K562 (cell line): Measurements from ENCODE around the gene TAF12. TPM values are rescaled to one million over a fixed set of nuclear protein-coding genes. Genes with fewer than 3 reads are reported as not detected.

Source experiments
- CCAR2 ChIP-seq: fragments of 200-400 bp; formaldehyde crosslinking; IDR thresholded peaks from 2 replicates; pipeline ENCODE4 v1.6.1; 2017; ENCODE audit warnings: mild to moderate bottlenecking, low read depth, low read length
- CGGBP1 ChIP-seq: fragments of 250-450 bp; sonication (Bioruptor Pico); IDR thresholded peaks from 2 replicates; pipeline ENCODE4 v1.9.0; 2021; ENCODE audit warnings: mild to moderate bottlenecking
- DACH1 ChIP-seq: fragments of 450-650 bp; IDR thresholded peaks from 2 replicates; pipeline ENCODE4 v1.6.1; 2018; ENCODE audit not compliant: partially characterized antibody
- ELF2 ChIP-seq: fragments of 250-450 bp; sonication (Bioruptor Pico); IDR thresholded peaks from 2 replicates; pipeline ENCODE4 v1.5.0; 2021; ENCODE audit warnings: mild to moderate bottlenecking
- FOXP4 ChIP-seq: sonication (generic); formaldehyde crosslinking; IDR thresholded peaks from 2 replicates; pipeline ENCODE4 v1.8.0; 2022; ENCODE audit warnings: mild to moderate bottlenecking, missing genetic modification reagents, borderline replicate concordance
- HDAC2 ChIP-seq: fragments of 450-650 bp; IDR thresholded peaks from 2 replicates; pipeline ENCODE4 v1.6.1; 2016; ENCODE audit warnings: mild to moderate bottlenecking
- HDAC6 ChIP-seq: IDR thresholded peaks from 2 replicates; pipeline ENCODE4 v1.6.1; 2012; ENCODE audit warnings: low read depth, mild to moderate bottlenecking, control low read depth, inconsistent platforms, low read length, moderate library complexity
- MCM5 ChIP-seq: fragments of 450-650 bp; IDR thresholded peaks from 2 replicates; pipeline ENCODE4 v1.6.1; 2016; ENCODE audit warnings: low read depth
- MNT ChIP-seq, 2 experiments: fragments of 450-650 bp; conservative IDR thresholded peaks; 2 replicates each; pipeline ENCODE4 v1.6.1; 2017; ENCODE audit warnings: mild to moderate bottlenecking in 2 of 2, moderate library complexity in 2 of 2
- MTA1 ChIP-seq: fragments of 450-650 bp; IDR thresholded peaks from 2 replicates; pipeline ENCODE4 v1.6.1; 2017; ENCODE audit warnings: borderline replicate concordance
- MTF1 ChIP-seq: fragments of 250-450 bp; sonication (Bioruptor Pico); IDR thresholded peaks from 2 replicates; pipeline ENCODE4 v1.9.0; 2021; ENCODE audit warnings: moderate library complexity, mild to moderate bottlenecking, inconsistent platforms, borderline replicate concordance
- MYC ChIP-seq, 2 experiments: fragments of 250-450 bp in 1 of 2; sonication (Bioruptor Pico) in 1 of 2; IDR thresholded peaks; 2 replicates each; pipeline versions ENCODE4 v1.5.1 to v1.6.1; 2012 to 2021; ENCODE audit warnings: low read depth in 2 of 2, borderline replicate concordance in 1 of 2, improper control_type of control experiment in 1 of 2, low read length in 1 of 2, mild to moderate bottlenecking in 1 of 2, moderate library complexity in 1 of 2
- NUFIP1 ChIP-seq: fragments of 450-650 bp; IDR thresholded peaks from 2 replicates; pipeline ENCODE4 v1.6.1; 2018; ENCODE audit not compliant: partially characterized antibody
- PHTF2 ChIP-seq: fragments of 250-450 bp; sonication (Bioruptor Pico); IDR thresholded peaks from 2 replicates; pipeline ENCODE4 v1.5.0; 2021; ENCODE audit warnings: mild to moderate bottlenecking
- PPARD ChIP-seq: fragments of 250-450 bp; sonication (Bioruptor Pico); IDR thresholded peaks from 2 replicates; pipeline ENCODE4 v1.8.0; 2022; ENCODE audit warnings: inconsistent platforms, mild to moderate bottlenecking, moderate library complexity
- RBM22 ChIP-seq: fragments of 200-400 bp; formaldehyde crosslinking; IDR thresholded peaks from 2 replicates; pipeline ENCODE4 v1.6.1; 2018; ENCODE audit warnings: low read length, low read depth; ENCODE audit not compliant: poor library complexity, severe bottlenecking
- SMC3 ChIP-seq: conservative IDR thresholded peaks from 2 replicates; pipeline ENCODE4 v1.6.1; 2011; ENCODE audit warnings: low read depth, low read length, improper control_type of control experiment; ENCODE audit not compliant: insufficient read depth
- SNRNP70 ChIP-seq: fragments of 200-400 bp; formaldehyde crosslinking; optimal IDR thresholded peaks from 2 replicates; pipeline ENCODE3; 2017; ENCODE audit warnings: low read depth, low read length
- TFE3 ChIP-seq: fragments of 450-650 bp; formaldehyde crosslinking; IDR thresholded peaks from 2 replicates; pipeline ENCODE4 v1.4.0; 2020; ENCODE audit warnings: mild to moderate bottlenecking, mixed read lengths
- ZBTB17 ChIP-seq: fragments of 450-650 bp; formaldehyde crosslinking; IDR thresholded peaks from 2 replicates; pipeline ENCODE4 v1.4.0; 2020; ENCODE audit warnings: mild to moderate bottlenecking
- ZKSCAN8 ChIP-seq: fragments of 200-800 bp; sonication (Bioruptor generic); IDR thresholded peaks from 2 replicates; pipeline ENCODE4 v1.6.1; 2016; ENCODE audit warnings: missing genetic modification characterization, missing compliant biosample characterization
- ZNF347 ChIP-seq: fragments of 450-650 bp; formaldehyde crosslinking; IDR thresholded peaks from 2 replicates; pipeline ENCODE4 v1.4.0; 2020; ENCODE audit warnings: low read depth, mild to moderate bottlenecking, moderate library complexity
- polyA plus RNA-seq, 8 experiments: library from polyadenylated mRNA; depleted of rRNA in 4 of 8; stranded (reverse) in 5 of 8; unstranded in 3 of 8; fragments of >200 nt; fragmentation: Nextera tagmentation in 2 of 8; fragmentation: Illumina TruSeq in 1 of 8; extraction: Ambion mirVana in 2 of 8; extraction: Trizol in 1 of 8; gene quantifications; 2 replicates each; pipeline versions ENCODE4 v1.2.1 to v1.2.3, GENCODE V29; 2011 to 2014; ENCODE audit warnings: inconsistent platforms in 1 of 8, missing spikeins in 1 of 8
- total RNA-seq, 7 experiments: library from RNA; depleted of rRNA in 6 of 7; stranded (reverse); fragments of >200 nt in 6 of 7; fragmentation: Illumina TruSeq in 2 of 7; extraction: Trizol in 2 of 7; gene quantifications; 2 replicates each; pipeline versions ENCODE4 v1.2.1 to v1.2.3, GENCODE V29; 2011 to 2021; ENCODE audit warnings: low replicate concordance in 1 of 7

The TAF12 gene
- total and polyA plus RNA-seq, 9 of the 15 experiments (the other 6 are each of a cell fraction or from before 2014, with no cell fraction given): 31.6 to 89.0 (median 50.5) TPM

- TF ChIP-seq MYC (IDR thresholded peaks at IDR 0.05; ENCODE audit: low read depth, low read length): peak; percentile 55; the same call in 1 of the 2 replicates
- peak; percentile 73; the same call in 1 of the 2 replicates for TF ChIP-seq MYC (CRISPR knock-in tag; IDR thresholded peaks at IDR 0.05; ENCODE audit: borderline replicate concordance, low read depth)
- no peak for TF ChIP-seq MCM5
- TF ChIP-seq TFE3 (CRISPR knock-in tag): peak; percentile 70; the same call in 1 of the 2 replicates
- peak; percentile 88 for TF ChIP-seq FOXP4
- peak; percentile 90; the same call in 1 of the 2 replicates for TF ChIP-seq ELF2 (CRISPR knock-in tag)
- TF ChIP-seq PPARD: peak; percentile 70
- peak; percentile 73 for TF ChIP-seq RBM22
- peak; percentile 96 for TF ChIP-seq PHTF2
- TF ChIP-seq ZKSCAN8 (CRISPR knock-in tag): peak; percentile 77; the same call in 1 of the 2 replicates
- no peak; the same call in 1 of the 2 replicates for TF ChIP-seq CCAR2
- TF ChIP-seq MNT (conservative IDR thresholded peaks at IDR 0.05): peak in 1 of 2 experiments; percentile 76; a peak in 2 of 4 replicates
- TF ChIP-seq HDAC2: peak; percentile 83; the same call in 1 of the 2 replicates
- TF ChIP-seq ZNF347 (CRISPR knock-in tag): peak; percentile 96
- TF ChIP-seq SNRNP70: peak; percentile 97
- peak; percentile 100 for TF ChIP-seq HDAC6
- TF ChIP-seq MTF1: peak; percentile 87; the same call in 1 of the 2 replicates
- peak; percentile 99 for TF ChIP-seq NUFIP1
- TF ChIP-seq ZBTB17: peak; percentile 97
- TF ChIP-seq DACH1: peak; percentile 92
- TF ChIP-seq CGGBP1 (CRISPR knock-in tag): peak; percentile 100
- peak; percentile 61 for TF ChIP-seq SMC3
- peak; percentile 87 for TF ChIP-seq MTA1
These were observed 5.8 kb upstream of the TAF12 start, which contains the start of gene RNU11 (continued) for GRCh38 chr1:28648474-28649198.
